HG02588 (cell line): ENCODE measurements around the gene RPL36A.

Source experiments
- ATAC-seq: cut with Tn5 transposase; IDR thresholded peaks from one replicate; pipeline ENCODE4 v1.9.1; 2021; ENCODE audit warnings: mild to moderate bottlenecking, moderate library complexity; ENCODE audit not compliant: unreplicated experiment

Gene RPL36A

GRCh38 chrX:101391831-101392230, 1.0 kb downstream of the RPL36A start:
- ATAC-seq, result no peak

- ATAC-seq, result no peak
Measured at GRCh38 chrX:101393530-101394305, 2.9 kb downstream of the RPL36A start.

- ATAC-seq, result no peak
Measured at GRCh38 chrX:101394372-101394771, 3.6 kb downstream of the RPL36A start.

- no peak for ATAC-seq
Measured at GRCh38 chrX:101395789-101396188, 5.0 kb downstream of the RPL36A start.

- no peak for ATAC-seq
Measured at GRCh38 chrX:101397779-101398178, 7.0 kb downstream of the RPL36A start.

- no peak for ATAC-seq
Measured at GRCh38 chrX:101398694-101399093, 7.9 kb downstream of the RPL36A start.

- ATAC-seq, result no peak
Measured at GRCh38 chrX:101399825-101400224, 9.0 kb downstream of the RPL36A start.

- ATAC-seq, result no peak
Measured at GRCh38 chrX:101407167-101407747, 16.4 kb downstream of the RPL36A start.

- peak; percentile 94 for ATAC-seq
Measured at GRCh38 chrX:101407748-101408531, 17.1 kb downstream of the RPL36A start, which contains the start of the genes GLA and HNRNPH2. GLA (minus strand) TSS chrX:101407925; CDS start chrX:101407903, 22 bp downstream. HNRNPH2 (plus strand) TSS chrX:101408222; CDS start chrX:101411989, 3,767 bp downstream.

- peak; percentile 28 for ATAC-seq
Measured at GRCh38 chrX:101408532-101408841, 17.7 kb downstream of the RPL36A start.

- no peak for ATAC-seq
Measured at GRCh38 chrX:101409043-101409442, 18.2 kb downstream of the RPL36A start.

- no peak for ATAC-seq
Measured at GRCh38 chrX:101410461-101410860, 19.6 kb downstream of the RPL36A start.

GRCh38 chrX:101411984-101412383, 21.2 kb downstream of the RPL36A start:
- ATAC-seq, result no peak

GRCh38 chrX:101415180-101416145, 24.7 kb downstream of the RPL36A start:
- peak; percentile 66 for ATAC-seq

GRCh38 chrX:101416691-101417090, 25.9 kb downstream of the RPL36A start:
- no peak for ATAC-seq

- ATAC-seq, result no peak
Measured at GRCh38 chrX:101417190-101417589, 26.4 kb downstream of the RPL36A start.

GRCh38 chrX:101417981-101418841, 27.4 kb downstream of the RPL36A start:
- peak; percentile 40 for ATAC-seq

- no peak for ATAC-seq
Measured at GRCh38 chrX:101419489-101419888, 28.7 kb downstream of the RPL36A start.

- ATAC-seq, result no peak
Measured at GRCh38 chrX:101427954-101428353, 37.1 kb downstream of the RPL36A start.

- peak; percentile 58 for ATAC-seq
Measured at GRCh38 chrX:101429934-101430333, 39.1 kb downstream of the RPL36A start.
